Suprapubic skin (tissue), 4 donors: Measurements from ENCODE around the gene UBE2S.

Experiments used
- CTCF ChIP-seq, 2 donors: fragments of 200-600 bp in 1 of 2; fragments of 450-650 bp in 1 of 2; sonication (generic) in 1 of 2; IDR thresholded peaks; one replicate each; pipeline ENCODE4 v1.5.1; 2016 to 2019; ENCODE audit warnings: antibody characterized with exemption in 2 of 2, mild to moderate bottlenecking in 1 of 2, moderate library complexity in 1 of 2
- EP300 ChIP-seq: sonication (generic); formaldehyde crosslinking; IDR thresholded peaks from one replicate; pipeline ENCODE4 v1.6.1; 2017; ENCODE audit warnings: antibody characterized with exemption
- POLR2A ChIP-seq, 2 donors: fragments of 450-650 bp; IDR thresholded peaks; one replicate each; pipeline ENCODE4 v1.6.1; 2017; ENCODE audit warnings: antibody characterized with exemption in 2 of 2, mild to moderate bottlenecking in 2 of 2, moderate library complexity in 2 of 2
- POLR2AphosphoS5 ChIP-seq, 3 donors: sonication (generic); formaldehyde crosslinking; IDR thresholded peaks; one replicate each; pipeline ENCODE4 v1.6.1; 2017; ENCODE audit warnings: antibody characterized with exemption in 3 of 3

GRCh38 chr19:55419103-55419502, 11.5 kb upstream of the UBE2S start:
- TF ChIP-seq CTCF (IDR thresholded peaks at IDR 0.05) (no peak), EP300 (no peak), POLR2A (IDR thresholded peaks at IDR 0.05) (no peak), POLR2AphosphoS5 (IDR thresholded peaks at IDR 0.05) (no peak)
